Gastroesophageal sphincter (tissue), 4 donors: ENCODE data around the gene STARD3. TPM values are rescaled to one million over a fixed set of nuclear protein-coding genes. Genes with fewer than 3 reads are reported as not detected.

ENCODE experiments used
- ATAC-seq: fragments of 150-250 bp; one replicate; pipeline ENCODE4 v1.9.1; 2016; ENCODE audit warnings: mild to moderate bottlenecking, moderate library complexity
- H3K27ac ChIP-seq, 4 donors: fragments of 200-600 bp; sonication (generic) in 3 of 4; 1 replicate in 3 of 4; 2 replicates in 1 of 4; pipeline ENCODE4 v1.5.1; 2016 to 2019
- H3K27me3 ChIP-seq: fragments of 200-600 bp; sonication (generic); one replicate; pipeline ENCODE4 v1.5.1; 2019
- H3K36me3 ChIP-seq, 2 donors: fragments of 200-600 bp; sonication (generic); one replicate each; pipeline ENCODE4 v1.5.1; 2019; ENCODE audit warnings: control low read depth in 1 of 2
- H3K4me1 ChIP-seq, 3 donors: fragments of 200-600 bp; sonication (generic); 1 replicate in 2 of 3; 2 replicates in 1 of 3; pipeline ENCODE4 v1.5.1; 2016 to 2019; ENCODE audit warnings: control low read depth in 2 of 3
- H3K4me3 ChIP-seq, 2 donors: fragments of 200-600 bp; sonication (generic); one replicate each; pipeline ENCODE4 v1.5.1; 2019; ENCODE audit warnings: mild to moderate bottlenecking in 1 of 2, moderate library complexity in 1 of 2
- H3K9me3 ChIP-seq, 3 donors: fragments of 200-600 bp; sonication (generic); one replicate each; pipeline ENCODE4 v1.5.1; 2017 to 2019; ENCODE audit warnings: control low read depth in 2 of 3
- CTCF ChIP-seq, 4 experiments: fragments of 200-600 bp in 2 of 4; fragments of 450-650 bp in 2 of 4; sonication (generic) in 1 of 4; IDR thresholded peaks; one replicate each; pipeline ENCODE4 v1.5.1; 2017 to 2019; ENCODE audit warnings: antibody characterized with exemption in 4 of 4, mild to moderate bottlenecking in 2 of 4, moderate library complexity in 2 of 4
- EP300 ChIP-seq: sonication (generic); formaldehyde crosslinking; IDR thresholded peaks from one replicate; pipeline ENCODE4 v1.6.1; 2017; ENCODE audit warnings: antibody characterized with exemption, mild to moderate bottlenecking
- POLR2A ChIP-seq, 2 donors: fragments of 450-650 bp; IDR thresholded peaks; one replicate each; pipeline ENCODE4 v1.6.1; 2017; ENCODE audit warnings: antibody characterized with exemption in 2 of 2, mild to moderate bottlenecking in 2 of 2, moderate library complexity in 1 of 2
- POLR2AphosphoS5 ChIP-seq: sonication (generic); formaldehyde crosslinking; IDR thresholded peaks from one replicate; pipeline ENCODE4 v1.6.1; 2017; ENCODE audit warnings: antibody characterized with exemption
- WGBS, 2 donors: methylation state at CpG; one replicate each; pipeline ENCODE4 v1.1.5; 2018; ENCODE audit warnings: low coverage in 1 of 2; 5-methylcytosine and 5-hydroxymethylcytosine counted together
- total RNA-seq, 4 donors: library from RNA; depleted of rRNA; stranded (reverse); fragments of >200 nt; gene quantifications; one replicate each; pipeline ENCODE4 v1.1.0, GENCODE V29; 2016

The STARD3 gene
- total RNA-seq, 4 donors from 2014 or later: 24.5 to 41.4 (median 27.5) TPM

DNA sequence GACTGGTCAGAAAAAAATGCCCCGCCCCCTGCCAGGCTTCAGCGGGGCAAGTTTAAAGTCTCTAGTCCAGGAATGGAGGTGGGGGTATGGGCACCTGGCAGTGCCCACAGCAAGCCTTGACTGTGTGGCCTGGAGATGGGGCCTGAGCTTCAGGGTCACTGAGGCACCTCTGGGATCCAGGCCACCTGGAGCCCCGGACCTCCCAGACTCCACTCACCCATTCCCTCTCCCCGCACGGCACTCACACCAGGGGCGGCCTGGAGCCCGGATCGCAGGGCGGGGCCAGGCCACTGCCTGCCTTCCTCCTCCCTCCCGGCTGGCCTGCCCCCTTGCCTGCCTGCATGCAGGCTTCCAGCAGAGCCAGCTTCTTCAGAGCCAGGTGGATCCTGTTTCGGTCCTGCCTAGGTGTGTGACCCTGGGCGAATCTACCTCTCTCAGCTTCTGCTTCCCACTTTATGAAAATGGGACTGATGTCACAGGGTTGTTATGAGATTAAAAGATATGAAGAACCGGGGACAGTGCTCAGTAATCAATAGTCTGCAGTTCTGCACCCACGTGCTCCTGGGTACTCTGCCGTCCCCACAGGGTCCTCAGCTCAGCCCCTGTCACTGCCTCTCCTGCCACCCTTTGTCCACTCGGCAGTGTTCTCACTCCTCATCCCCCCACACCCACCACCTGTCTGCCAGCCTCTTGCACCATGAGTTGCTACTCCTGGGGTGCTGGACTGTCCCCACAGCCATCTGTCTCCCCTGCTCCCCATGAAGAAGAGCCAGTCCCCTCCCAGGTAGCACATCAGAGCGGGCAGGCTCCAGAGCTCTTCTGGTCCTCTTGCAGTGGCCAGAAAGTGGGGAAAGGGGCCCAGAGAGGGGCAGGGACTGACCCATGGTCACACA lies 27.0 kb downstream of the STARD3 start:
- H3K4me1 ChIP-seq: peaks cover 0 to 99% (median 40%) of the 10 kb centered on the region in 3 donors
- H3K36me3 ChIP-seq: peaks cover 0 to 43% of the 10 kb centered on the region in 2 donors
- H3K4me3 ChIP-seq: no peak overlapping the region
- no peak for ATAC-seq
- TF ChIP-seq POLR2A (IDR thresholded peaks at IDR 0.05) (no peak), CTCF (IDR thresholded peaks at IDR 0.05) (no peak), POLR2AphosphoS5 (no peak), EP300 (no peak)
- peak overlapping the region in 3 of 4 donors; percentile 33 to 72 (median 67) for H3K27ac ChIP-seq
- H3K9me3 ChIP-seq: no peaks in the 10 kb centered on the region
- WGBS, 2 donors: 30 to 50% methylated on average over 2 to 4 of the region's 17 CpGs
- H3K27me3 ChIP-seq: peaks cover 41% of the 10 kb centered on the region

DNA sequence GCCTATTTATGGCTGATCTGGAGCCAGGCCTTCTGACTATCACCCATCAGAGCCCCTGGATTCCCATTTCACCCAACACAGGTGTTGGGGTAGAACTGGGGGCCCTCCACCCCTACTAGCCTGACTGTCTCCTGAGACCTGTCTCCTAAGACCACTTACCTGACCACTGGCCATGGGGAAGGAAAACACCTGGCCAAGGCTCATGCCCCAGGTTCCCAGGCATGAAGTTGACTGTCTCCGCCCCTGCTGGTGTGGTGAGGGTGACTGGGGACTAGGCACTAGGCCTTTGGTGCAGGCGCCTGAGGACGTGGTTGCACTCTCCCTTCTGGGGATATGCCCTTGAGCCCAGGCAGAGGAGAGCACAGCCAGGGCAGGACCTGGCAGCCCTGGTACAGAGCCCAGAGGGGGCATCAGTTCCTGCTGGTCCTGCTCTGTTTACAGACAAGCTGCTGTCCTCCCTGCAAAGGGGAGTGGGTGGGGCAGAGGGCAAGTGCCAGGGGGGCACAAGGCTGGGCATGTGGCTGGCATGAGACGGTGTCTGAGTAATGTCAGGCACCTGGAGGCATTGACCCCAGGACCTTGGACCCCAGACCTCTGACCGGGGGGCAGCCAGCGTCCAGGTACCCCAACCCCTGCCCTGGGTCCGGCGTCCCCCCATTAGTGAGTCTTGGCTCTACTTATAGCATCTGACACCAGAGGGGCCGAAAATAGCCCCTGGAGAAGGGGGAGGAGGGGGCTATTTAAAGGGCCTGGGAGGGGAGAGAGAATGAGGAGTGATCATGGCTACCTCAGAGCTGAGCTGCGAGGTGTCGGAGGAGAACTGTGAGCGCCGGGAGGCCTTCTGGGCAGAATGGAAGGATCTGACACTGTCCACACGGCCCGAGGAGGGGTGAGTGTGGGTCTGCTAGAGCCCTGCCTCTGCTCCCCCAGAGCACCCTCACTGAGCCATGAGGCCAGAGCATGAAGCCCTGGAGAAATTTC lies 27.9 kb downstream of the STARD3 start, which contains the start of gene TCAP:
Gene TCAP (plus strand): TSS at position 769 of the 981 bp plus-strand sequence. CDS start 11 bp downstream, at position 780.
- WGBS, 2 donors: 2 to 36% methylated on average over 4 to 6 of the region's 15 CpGs
- ATAC-seq: no peak
- Histone ChIP-seq H3K9me3 (no peaks in the 10 kb centered on the region), H3K4me3 (no peak within 1 kb of the TSS), H3K27ac (peak within 1 kb of the TSS in 3 of 4 donors; percentile 57 to 70 (median 61)), H3K36me3 (peaks cover 0 to 34% of the 10 kb centered on the region in 2 donors), H3K4me1 (peaks cover 0 to 94% (median 40%) of the 10 kb centered on the region in 3 donors), H3K27me3 (peaks cover 51% of the 10 kb centered on the region)
- TF ChIP-seq EP300 (no peak), CTCF (IDR thresholded peaks at IDR 0.05) (no peak), POLR2A (IDR thresholded peaks at IDR 0.05) (no peak), POLR2AphosphoS5 (no peak)

GRCh38 chr17:39665642-39666224 lies 28.8 kb downstream of the STARD3 start:
- H3K4me1 ChIP-seq: peaks cover 0 to 85% (median 37%) of the 10 kb centered on the region in 3 donors
- peak overlapping the region in 3 of 4 donors; percentile 57 to 70 (median 61) for H3K27ac ChIP-seq
- peaks cover 0 to 25% of the 10 kb centered on the region in 2 donors for H3K36me3 ChIP-seq
- no peak overlapping the region for H3K4me3 ChIP-seq
- no CpG with 5 or more reads among the region's 17 CpGs for WGBS, 2 donors
- no peaks in the 10 kb centered on the region for H3K9me3 ChIP-seq
- peaks cover 59% of the 10 kb centered on the region for H3K27me3 ChIP-seq
- no peak for TF ChIP-seq POLR2AphosphoS5
- no peak for TF ChIP-seq EP300
- no peak for TF ChIP-seq POLR2A (IDR thresholded peaks at IDR 0.05)
- no peak for TF ChIP-seq CTCF (IDR thresholded peaks at IDR 0.05)
- no peak for ATAC-seq

- Histone ChIP-seq H3K27ac (peak overlapping the region in 3 of 4 donors; percentile 57 to 70 (median 61)), H3K27me3 (peaks cover 64% of the 10 kb centered on the region), H3K4me1 (peaks cover 0 to 82% (median 37%) of the 10 kb centered on the region in 3 donors), H3K4me3 (no peak overlapping the region), H3K9me3 (no peaks in the 10 kb centered on the region), H3K36me3 (peaks cover 0 to 20% of the 10 kb centered on the region in 2 donors)
- peak; percentile 13 for ATAC-seq
- no peak for TF ChIP-seq POLR2A (IDR thresholded peaks at IDR 0.05)
- TF ChIP-seq POLR2AphosphoS5: no peak
- TF ChIP-seq EP300: no peak
- TF ChIP-seq CTCF (IDR thresholded peaks at IDR 0.05): no peak
- 20 to 25% methylated on average over 1 to 2 of the region's 2 CpGs for WGBS, 2 donors
Measured at GRCh38 chr17:39666231-39666600, 29.3 kb downstream of the STARD3 start.
